Activated CD4-positive, alpha-beta T cell treated with anti-CD3 and anti-CD28 coated beads for 48 hours (primary cell): ENCODE data around the gene GABRA5.
"Not testable (repeated sequence)": the region's sequence is repeated elsewhere in the genome, so short reads cannot be mapped to it uniquely, and the experiment has no call there.

Source experiments
- DNase-seq: peaks from one replicate; pipeline ENCODE4 v3.0.0-alpha.2; 2020

Gene GABRA5

DNA sequence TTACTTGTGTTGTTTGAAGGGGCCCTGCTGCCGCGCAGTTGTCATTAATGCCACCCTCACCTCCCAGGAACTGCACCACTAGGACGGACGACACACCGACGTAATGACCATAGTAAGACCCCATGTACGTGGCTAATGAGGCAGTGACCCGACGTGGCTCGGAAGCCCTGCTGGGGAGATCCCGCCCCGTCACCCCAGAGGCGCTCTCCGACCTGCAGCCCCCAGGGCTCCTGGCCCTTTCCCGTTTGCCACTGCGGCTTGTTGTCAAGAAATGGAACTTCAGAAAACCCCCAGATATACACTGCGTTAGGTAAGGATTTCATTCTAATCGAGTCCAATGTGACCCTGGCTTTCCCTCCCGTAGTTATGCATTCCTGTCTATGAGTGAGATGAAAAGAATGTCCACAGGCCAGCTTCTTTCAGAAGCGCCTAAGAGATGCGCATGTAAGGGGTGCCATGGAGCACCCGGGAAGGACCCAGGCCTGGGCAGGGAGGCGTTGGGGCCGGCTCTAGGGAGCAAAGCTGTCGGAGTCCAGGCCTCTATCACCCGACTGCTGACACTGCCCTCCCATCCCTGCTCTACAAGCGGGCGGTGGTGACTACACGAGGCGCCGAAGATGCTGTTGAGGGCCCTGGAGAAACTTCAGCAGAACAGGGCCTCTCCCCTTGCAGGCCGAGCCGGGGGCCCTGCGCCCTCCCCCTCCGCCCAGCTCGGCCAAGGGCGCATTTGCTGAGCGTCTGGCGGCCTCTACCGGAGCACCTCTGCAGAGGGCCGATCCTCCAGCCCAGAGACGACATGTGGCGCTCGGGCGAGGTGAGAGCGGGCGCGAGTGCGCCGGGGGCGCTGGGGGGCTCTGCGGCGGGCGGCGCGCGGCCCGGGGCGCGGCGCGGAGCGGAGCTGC is at the start of gene GABRA5:
Gene GABRA5, plus strand, starts transcription at position 765 of the 902 bp plus-strand sequence. CDS start 2,187 bp downstream, outside the sequence.
- DNase-seq, result no peak

DNA sequence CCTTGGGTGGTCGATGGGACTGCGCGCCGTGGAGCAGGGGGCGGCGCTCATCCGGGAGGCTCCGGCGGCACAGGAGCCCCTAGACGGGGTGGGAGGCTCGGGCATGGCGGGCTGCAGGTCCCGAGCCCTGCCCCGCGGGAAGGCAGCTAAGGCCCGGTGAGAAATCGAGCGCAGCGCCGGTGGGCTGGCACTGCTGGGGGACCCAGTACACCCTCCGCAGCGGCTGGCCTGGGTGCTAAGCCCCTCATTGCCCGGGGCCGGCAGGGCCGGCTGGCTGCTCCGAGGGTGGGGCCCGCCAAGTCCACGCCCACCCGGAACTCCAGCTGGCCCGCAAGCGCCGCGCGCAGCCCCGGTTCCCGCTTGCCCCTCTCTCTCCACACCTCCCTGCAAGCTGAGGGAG is 35.7 kb upstream of the GABRA5 start:
- not testable (repeated sequence) for DNase-seq

DNA sequence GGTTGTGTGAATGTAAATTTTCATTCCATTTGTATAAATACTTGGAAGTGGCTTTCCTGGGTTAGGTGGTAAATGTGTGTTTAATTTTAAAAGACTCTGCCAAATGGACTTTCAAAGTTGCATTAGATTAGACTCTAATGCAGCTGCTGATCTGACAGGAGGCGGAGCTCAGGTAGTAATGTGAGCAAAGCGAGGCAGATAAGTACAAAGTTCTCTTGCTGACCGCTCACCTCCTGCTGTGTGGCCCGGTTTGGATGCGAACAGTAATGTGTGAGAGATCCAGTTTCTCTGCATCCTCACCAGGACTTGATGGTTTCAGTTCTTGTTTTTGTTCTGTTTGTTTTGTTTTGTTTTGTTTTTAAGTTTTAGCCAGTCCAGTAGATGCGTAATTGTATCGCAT is 34.9 kb upstream of the GABRA5 start:
- DNase-seq, result no peak

DNA sequence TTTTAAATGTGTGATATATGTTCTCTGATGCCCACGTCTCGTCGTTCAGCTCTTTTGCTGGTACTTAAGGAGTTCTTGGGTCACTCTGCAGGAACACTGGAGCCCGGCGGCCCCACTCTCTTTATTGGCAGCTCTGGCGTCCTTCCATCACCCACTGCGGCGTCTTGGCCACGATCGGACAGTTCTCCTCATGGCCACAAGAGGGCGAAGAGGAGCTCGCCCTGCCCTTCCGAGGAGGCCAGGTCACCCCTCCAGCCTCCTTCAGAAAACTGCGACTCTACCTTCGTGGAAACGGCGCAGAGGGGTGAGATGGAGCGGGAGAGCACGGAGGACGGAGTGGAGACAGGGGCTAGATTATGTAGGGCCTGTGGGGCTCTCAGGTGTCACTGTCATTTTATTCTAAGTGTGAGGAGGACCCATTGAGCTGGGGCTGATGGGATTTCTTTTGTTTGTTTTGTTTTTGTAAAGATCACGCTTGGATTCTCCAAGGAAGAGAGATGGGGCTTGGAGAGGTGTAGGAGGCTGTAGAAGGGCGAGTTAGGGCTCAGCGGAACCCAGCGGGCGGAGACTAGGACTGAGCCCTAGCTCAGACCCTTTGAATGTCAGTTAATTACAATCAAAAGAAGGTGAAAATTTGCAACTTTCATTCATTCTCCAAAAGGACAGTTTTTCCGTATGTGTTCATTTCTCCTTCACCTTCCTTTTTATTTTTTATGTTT is 28.0 kb upstream of the GABRA5 start:
- DNase-seq, result peak; percentile 33

DNA sequence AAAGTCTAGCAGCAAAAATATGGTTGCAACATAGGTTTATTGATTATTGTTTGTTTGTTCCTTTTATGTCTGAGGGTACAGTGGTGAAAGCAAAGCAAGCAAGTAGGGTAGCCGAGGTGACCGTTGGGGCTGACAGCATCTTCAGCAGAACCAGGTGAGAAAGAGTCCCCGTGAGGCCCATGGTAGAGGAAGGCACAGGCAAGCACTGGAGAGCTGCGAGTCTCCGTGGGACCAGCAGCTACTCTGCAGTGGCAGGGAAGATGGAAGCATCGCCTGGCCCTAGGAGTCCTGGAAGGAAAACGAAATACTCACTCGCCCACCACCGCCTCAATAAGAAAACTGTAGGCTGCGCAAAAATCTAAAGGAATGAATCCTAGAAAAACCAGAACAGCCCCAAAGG is 25.3 kb upstream of the GABRA5 start:
- DNase-seq, result no peak

DNA sequence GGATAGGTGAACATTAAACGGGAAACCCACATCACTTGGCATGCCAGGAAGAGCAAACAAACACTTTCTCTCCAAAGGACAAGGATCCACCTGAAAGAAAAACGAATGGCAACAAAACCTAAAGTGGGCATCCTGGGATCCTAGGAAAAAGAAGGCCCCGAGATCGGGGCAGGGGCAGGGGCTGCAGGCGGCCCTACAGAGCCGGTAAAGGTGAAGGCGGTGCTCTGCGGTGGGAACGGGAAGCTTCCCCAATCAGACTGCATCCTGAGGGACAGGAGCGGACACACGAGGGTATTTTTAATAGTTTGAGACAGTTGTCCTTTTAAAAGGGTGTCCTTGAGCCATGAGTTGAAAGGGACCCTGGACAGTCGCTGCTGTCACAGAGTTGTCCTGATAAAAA is 24.9 kb upstream of the GABRA5 start:
- DNase-seq, result no peak

DNA sequence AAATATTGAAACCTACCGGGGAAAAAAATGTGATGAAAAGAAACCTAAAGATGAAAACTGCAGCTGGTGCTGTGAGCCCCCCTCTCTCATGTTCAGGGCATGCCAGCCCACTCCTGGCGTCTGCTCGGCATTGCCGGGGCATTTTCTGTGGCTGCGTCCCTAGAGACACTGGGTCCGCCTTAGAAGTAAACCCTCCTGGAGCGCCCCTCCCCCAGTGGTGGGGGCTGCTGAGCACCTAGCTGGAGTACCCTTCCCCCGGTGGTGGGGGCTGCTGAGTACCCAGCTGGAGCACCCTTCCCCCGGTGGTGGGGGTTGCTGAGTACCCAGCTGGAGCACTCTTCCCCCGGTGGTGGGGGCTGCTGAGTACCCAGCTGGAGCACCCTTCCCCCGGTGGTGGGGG is 24.5 kb upstream of the GABRA5 start:
- no peak for DNase-seq

DNA sequence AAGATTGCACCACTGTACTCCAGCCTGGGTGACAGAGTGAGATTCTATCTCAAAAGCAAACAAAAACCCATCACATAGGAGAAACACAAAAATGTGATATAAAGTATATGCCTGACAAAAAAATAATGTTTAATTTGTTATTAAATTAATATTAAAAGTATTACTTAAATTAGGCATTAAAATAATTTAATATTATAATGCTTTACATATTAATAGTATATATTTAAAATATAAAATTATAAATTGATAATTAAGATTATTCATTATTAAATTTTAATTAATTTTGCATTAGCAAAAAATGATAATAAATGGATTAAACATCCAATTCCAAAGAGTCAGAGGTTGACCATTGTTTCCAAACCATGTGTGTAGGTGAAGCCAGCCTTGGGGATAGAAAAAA is 22.0 kb upstream of the GABRA5 start:
- no peak for DNase-seq

DNA sequence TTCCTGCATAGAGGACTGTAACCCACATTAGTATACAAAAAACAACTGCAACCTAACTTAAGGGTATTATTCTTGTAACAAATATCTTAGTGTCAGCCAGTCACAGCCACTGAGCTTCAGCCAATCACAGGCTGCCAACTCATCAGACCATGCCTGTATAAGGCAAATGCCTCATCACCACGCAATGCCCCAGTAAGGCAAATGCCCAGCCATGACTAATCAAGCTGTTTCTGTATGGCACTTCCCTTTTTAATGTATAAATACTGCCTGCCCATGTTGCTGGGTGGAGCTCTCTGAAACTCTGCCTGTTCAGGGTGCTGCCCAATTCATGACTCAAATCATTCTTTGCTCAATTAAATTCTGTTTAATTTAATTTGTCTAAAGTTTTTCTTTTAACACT is 18.4 kb upstream of the GABRA5 start:
- DNase-seq, result no peak

DNA sequence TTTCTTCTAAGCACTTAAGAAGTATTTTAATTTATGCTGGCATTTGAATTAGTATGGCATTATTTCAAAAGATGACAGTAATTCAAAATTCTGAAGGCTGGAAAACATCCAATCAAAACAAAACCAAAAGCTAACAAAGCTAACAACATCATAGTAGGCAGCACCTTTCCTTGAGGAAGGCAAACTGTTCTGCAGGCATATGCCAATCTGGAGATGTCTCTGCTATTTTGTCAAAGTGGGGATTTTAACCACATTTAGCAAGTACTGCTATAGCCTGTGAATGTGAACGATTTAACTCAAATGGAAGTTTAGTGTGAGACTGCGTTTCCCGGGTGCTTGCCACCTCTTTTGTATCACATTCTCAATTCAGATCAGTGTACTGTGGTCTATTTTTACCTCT is 16.7 kb upstream of the GABRA5 start:
- no peak for DNase-seq

DNA sequence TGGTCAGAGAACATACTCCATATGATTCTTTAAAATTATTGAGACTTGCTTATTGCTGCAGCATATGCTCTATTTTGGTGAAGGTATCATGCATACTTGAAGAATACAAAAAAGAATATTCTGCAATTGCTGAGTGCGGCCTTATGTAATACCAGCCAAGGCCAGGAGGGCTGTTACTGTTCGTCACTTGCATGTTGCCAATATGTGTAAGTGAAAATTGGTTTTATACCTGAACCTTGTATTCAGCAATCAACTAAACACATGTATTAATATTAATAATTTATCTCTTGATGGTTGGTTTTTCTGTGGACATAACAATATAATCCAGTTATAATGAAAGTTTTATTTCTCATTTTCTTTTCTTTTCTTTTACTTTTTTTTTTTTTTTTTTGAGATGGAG is 13.9 kb upstream of the GABRA5 start:
- DNase-seq, result no peak

DNA sequence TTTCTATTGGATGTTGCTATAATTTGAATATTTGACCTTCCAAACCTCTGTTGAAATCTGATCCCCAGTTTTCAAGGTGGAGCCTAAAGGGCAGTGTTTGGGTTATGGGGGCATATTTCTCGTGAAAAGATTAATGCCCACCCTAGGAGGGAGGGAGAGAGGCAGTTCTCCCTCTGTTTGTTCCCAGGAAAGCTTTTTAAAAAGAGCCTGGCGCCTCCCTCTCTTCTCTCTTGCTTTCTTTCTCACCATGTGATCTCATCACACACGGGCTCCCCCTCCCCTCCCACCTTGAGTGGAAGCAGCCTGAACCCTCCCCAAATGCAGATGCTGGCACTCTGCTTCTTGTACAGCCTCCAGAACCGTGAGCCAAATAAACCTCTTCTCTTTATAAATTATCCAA is 12.4 kb upstream of the GABRA5 start:
- DNase-seq, result no peak

DNA sequence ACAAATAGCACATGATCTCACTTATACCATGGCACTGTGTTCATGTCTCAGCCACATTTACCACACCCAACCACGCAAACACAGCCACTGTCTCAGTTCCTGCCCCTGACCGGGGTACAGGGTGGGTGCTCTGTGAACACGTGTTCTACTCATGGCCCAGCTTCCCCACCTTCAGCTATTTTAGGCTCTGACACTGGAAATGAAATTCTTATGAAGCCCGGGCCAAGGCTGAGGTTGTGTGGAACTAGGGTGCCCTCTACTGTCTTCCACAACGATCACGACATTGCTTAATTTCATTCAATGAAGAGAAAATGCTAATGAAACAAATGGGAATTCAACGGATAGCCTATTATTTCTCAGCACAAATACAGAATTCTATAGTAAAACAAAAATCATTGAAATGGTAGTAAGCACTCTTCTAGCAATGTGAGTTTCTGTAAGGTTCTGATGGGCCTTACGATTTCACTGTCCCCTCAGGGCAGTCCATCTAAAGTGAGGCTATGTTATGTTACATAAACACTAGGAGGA is 2.1 kb upstream of the GABRA5 start:
- peak; percentile 8 for DNase-seq

DNA sequence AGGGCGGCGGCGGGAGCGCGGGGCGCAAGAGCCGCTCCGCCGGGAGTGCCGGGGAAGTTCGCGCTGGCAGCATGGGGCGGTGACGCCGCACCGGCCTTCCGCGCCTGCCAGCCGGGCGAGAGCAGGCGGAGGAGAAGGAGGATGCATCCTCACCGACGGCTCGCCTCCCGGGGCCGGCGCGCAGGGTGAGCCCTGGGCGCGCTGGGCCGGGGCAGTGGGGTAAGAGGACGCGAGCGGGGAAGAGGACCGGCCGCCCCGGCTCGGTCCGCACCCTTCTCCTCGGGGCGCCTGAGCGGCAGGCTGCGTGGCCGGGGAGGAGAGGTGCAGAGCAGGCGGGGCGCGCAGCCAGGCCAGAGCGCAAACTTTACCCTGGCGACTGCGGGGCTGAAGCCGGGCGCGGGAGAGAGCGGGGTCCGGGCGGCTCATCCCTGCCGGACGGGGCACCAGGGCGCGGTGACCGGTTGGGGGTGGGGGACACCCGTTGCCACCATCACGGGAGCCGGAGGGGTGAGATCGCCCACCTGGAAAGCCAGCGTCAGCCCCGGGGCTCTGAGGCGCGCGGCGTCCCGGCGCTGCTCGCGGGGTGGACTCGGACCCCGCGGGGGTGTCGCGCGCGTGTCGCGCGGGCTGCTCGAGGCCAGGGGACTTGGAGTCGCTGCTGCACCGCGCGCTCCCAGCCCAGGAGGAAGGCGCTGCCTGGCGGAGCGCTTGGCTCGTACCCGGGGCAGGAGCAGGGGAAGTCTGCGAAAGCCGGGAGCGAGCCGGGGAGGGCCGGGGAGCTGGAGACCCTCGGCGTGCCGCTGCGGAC is 542 bp downstream of the GABRA5 start:
- DNase-seq, result no peak

DNA sequence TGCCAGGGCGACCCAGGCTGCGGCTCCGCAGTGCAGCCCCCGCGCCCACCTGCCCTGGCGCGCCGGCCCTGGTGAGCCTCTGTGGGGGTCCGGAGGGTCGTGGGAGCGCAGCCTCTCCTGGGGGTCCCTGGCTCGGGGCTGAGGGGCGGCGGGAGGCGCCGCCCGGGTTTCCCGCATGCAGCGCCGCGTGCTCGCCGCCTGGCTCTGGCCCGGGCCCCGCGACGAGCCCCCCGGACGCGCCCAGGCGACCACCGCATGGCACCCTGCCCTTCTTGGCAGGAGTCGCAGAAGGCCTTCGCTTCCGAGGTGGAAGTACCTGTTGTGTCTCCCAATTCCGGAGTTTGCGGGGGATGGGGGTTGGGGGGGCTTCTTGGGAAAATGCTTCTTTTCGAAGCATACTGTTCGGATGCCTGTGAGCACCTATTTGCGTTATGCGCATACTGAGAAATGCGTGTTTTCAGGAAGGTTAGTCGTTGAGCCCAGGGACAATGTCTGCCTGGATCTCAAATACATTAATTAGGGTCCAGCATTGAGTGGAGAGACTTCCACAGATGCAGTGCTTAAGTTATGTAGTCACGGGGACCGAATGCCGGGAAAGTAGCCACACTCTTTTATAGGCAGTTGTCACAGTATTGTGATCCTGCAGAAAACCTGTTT is 1.3 kb downstream of the GABRA5 start:
- no peak for DNase-seq

DNA sequence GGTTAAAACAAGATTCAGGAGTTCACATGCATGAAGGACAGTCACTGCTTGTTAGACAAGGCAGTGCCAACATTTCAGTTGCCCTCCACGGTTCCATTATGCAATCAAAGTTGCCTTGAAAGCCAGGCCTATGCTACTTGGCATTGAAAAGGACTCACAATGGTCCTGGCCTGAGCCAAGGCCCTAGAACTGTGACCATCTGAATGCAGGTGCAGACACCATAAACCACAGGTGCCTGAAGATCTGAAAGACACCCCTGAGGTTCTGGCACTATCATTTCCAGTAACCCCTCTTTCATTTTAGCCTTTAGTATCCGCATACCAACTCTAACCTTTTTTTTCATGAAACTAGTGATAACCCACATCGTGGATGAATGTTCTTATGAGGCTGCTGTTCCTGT is 2.8 kb downstream of the GABRA5 start:
- no peak for DNase-seq

DNA sequence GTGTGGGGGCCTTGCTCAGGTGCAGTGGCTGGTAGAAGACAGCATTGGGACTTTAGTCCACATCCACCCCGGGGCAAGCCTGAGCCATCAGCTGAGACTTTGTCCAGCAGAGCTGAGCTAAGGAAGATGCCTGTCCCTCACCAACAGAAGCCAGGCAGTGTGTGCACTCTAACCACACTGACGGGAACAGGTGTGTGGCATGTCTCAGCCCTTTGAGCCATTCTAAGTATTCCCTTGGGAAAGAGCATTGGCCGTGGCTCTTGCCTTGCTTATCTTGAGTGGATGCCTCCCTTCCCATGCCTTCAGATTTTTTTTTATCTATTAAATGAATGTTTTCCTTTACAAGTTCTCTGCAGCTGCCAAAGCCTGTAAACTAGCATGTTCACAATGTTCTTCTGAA is 3.5 kb downstream of the GABRA5 start:
- DNase-seq, result no peak

DNA sequence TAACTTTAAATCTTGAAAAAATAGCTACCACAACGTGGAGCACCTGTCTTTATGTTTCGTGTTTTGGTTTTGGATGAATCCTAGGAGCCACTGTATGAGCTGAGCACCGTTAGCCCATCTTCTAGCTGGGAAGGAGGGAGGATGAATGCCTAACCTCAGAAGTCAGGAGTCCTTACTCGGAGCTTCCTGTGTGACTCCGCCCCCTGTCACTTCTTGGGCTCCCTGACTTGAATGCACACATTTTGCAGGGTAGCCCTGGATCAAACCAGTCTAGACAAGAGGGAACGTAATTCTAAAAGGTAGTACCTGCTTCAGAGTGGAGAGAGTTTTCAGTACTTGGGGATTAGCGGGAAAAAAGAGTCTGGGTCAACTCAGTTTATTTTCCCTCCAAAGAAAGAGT is 5.3 kb downstream of the GABRA5 start:
- no peak for DNase-seq

DNA sequence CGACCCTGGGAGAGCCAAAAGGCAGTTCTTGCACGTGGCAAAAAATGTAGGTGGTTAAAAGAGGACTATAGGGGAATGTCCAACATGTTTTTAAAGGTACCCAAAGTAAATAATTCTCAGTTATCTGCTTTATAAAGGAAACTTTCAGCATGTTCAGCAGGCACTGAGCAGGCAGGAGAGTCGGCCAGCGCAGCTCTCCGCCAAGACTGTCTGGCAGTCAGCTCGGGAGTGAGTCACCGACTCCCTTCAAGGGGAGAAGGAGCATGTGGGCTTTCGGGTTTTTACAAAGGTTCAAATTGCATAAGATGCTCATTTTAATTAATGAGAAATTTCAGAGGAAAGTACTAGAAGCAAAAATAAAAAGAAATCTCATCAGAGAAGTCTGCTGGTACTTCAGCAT is 7.0 kb downstream of the GABRA5 start:
- no peak for DNase-seq

DNA sequence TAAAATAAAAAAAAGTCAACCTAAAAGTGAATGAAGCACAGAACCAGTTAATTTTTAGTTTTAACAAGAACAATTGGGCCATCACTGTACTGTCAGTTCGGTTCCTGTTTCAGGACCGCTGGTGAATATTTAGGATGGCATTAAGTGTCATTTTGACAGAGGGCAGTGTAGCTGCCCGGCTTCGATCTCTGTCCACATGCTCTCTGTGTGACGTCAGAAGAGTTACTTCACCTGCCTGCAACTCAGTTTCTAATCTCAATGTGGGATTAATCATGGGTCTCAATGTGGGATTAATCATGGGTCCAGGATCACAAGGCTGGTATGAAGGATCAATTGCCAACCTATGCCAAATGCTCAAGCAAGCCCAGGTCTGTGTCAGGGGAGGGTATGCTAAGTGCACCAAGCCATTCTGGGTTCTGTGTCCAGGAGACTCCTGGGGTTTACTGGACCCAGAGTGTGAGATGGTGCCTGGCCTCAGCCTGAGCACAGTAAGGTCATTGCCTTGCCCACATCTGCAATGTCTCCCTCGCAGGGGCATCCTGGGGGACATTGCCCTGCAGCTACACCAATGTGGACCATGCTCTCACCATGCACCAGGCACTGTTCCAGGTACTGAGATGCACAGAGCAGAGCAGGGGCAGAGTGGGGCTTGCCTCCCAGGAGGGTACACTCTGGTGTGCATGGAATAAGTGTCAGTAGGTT is 8.1 kb downstream of the GABRA5 start:
- DNase-seq, result no peak

DNA sequence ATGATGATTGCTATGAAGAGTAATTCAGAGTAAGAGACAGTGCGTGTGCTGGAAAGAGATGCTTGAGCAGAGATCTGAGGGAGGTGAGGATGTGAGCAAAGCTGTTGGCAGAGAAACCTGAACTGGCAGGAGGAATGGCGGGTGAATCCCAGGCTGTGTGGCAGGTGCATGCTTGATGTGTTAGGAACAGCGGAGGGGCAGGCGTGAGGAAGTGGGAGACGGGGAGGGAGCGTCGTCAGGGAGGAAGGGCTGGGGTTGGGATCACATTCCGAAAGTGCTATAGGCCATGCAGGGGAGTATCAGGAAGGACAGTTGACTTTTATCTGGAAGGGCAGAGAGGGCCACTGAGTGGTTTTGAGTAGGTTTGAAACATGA is 8.6 kb downstream of the GABRA5 start:
- no peak for DNase-seq

DNA sequence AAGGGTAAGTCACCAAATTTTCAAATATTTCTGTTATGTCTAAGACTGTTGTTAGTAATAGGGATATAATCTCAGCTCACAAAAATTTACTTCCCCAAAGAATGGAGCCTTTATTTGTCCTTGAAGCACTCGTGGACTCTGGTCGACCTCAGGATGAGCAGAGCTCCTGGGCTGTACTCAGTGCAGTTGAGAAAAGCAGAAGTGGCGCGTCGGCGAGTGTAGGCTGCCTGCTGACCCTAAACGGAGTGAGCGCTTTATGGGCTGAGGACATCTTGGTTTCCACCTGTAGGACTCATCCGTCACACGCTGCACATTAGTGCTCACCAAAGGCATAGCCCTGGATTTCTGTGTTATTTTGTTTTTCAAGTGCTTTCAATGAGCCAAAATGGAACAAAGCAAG is 11.0 kb downstream of the GABRA5 start:
- no peak for DNase-seq
